Gastroesophageal sphincter (tissue), 4 donors: ENCODE data around the gene HS1BP3. TPM values are rescaled to one million over a fixed set of nuclear protein-coding genes. Genes with fewer than 3 reads are reported as not detected.

Experiments
- ATAC-seq: fragments of 150-250 bp; one replicate; pipeline ENCODE4 v1.9.1; 2016; ENCODE audit warnings: mild to moderate bottlenecking, moderate library complexity
- H3K27ac ChIP-seq, 4 donors: fragments of 200-600 bp; sonication (generic) in 3 of 4; 1 replicate in 3 of 4; 2 replicates in 1 of 4; pipeline ENCODE4 v1.5.1; 2016 to 2019
- H3K27me3 ChIP-seq: fragments of 200-600 bp; sonication (generic); one replicate; pipeline ENCODE4 v1.5.1; 2019
- H3K36me3 ChIP-seq, 2 donors: fragments of 200-600 bp; sonication (generic); one replicate each; pipeline ENCODE4 v1.5.1; 2019; ENCODE audit warnings: control low read depth in 1 of 2
- H3K4me1 ChIP-seq, 3 donors: fragments of 200-600 bp; sonication (generic); 1 replicate in 2 of 3; 2 replicates in 1 of 3; pipeline ENCODE4 v1.5.1; 2016 to 2019; ENCODE audit warnings: control low read depth in 2 of 3
- H3K4me3 ChIP-seq, 2 donors: fragments of 200-600 bp; sonication (generic); one replicate each; pipeline ENCODE4 v1.5.1; 2019; ENCODE audit warnings: mild to moderate bottlenecking in 1 of 2, moderate library complexity in 1 of 2
- H3K9me3 ChIP-seq, 3 donors: fragments of 200-600 bp; sonication (generic); one replicate each; pipeline ENCODE4 v1.5.1; 2017 to 2019; ENCODE audit warnings: control low read depth in 2 of 3
- EP300 ChIP-seq: sonication (generic); formaldehyde crosslinking; IDR thresholded peaks from one replicate; pipeline ENCODE4 v1.6.1; 2017; ENCODE audit warnings: antibody characterized with exemption, mild to moderate bottlenecking
- POLR2A ChIP-seq, 2 donors: fragments of 450-650 bp; IDR thresholded peaks; one replicate each; pipeline ENCODE4 v1.6.1; 2017; ENCODE audit warnings: antibody characterized with exemption in 2 of 2, mild to moderate bottlenecking in 2 of 2, moderate library complexity in 1 of 2
- POLR2AphosphoS5 ChIP-seq: sonication (generic); formaldehyde crosslinking; IDR thresholded peaks from one replicate; pipeline ENCODE4 v1.6.1; 2017; ENCODE audit warnings: antibody characterized with exemption
- WGBS, 2 donors: methylation state at CpG; one replicate each; pipeline ENCODE4 v1.1.5; 2018; ENCODE audit warnings: low coverage in 1 of 2; 5-methylcytosine and 5-hydroxymethylcytosine counted together
- total RNA-seq, 4 donors: library from RNA; depleted of rRNA; stranded (reverse); fragments of >200 nt; gene quantifications; one replicate each; pipeline ENCODE4 v1.1.0, GENCODE V29; 2016
- TF ChIP-seq, protein P1 (sequence below), 4 experiments: fragments of 200-600 bp in 2 of 4; fragments of 450-650 bp in 2 of 4; sonication (generic) in 1 of 4; IDR thresholded peaks; one replicate each; pipeline ENCODE4 v1.5.1; 2017 to 2019; ENCODE audit warnings: antibody characterized with exemption in 4 of 4, mild to moderate bottlenecking in 2 of 4, moderate library complexity in 2 of 4

HS1BP3 gene
- total RNA-seq, 4 donors from 2014 or later = 42.8 to 89.1 (median 61.4) TPM

GRCh38 chr2:20594957-20595356 is 55.9 kb downstream of the HS1BP3 start:
- no peak for ATAC-seq
- TF ChIP-seq POLR2A (IDR thresholded peaks at IDR 0.05) (no peak), POLR2AphosphoS5 (no peak), EP300 (no peak)
- TF ChIP-seq, protein P1, sequence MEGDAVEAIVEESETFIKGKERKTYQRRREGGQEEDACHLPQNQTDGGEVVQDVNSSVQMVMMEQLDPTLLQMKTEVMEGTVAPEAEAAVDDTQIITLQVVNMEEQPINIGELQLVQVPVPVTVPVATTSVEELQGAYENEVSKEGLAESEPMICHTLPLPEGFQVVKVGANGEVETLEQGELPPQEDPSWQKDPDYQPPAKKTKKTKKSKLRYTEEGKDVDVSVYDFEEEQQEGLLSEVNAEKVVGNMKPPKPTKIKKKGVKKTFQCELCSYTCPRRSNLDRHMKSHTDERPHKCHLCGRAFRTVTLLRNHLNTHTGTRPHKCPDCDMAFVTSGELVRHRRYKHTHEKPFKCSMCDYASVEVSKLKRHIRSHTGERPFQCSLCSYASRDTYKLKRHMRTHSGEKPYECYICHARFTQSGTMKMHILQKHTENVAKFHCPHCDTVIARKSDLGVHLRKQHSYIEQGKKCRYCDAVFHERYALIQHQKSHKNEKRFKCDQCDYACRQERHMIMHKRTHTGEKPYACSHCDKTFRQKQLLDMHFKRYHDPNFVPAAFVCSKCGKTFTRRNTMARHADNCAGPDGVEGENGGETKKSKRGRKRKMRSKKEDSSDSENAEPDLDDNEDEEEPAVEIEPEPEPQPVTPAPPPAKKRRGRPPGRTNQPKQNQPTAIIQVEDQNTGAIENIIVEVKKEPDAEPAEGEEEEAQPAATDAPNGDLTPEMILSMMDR (IDR thresholded peaks at IDR 0.05) = no peak
- H3K4me3 ChIP-seq = no peak overlapping the region
- no peaks in the 10 kb centered on the region for H3K36me3 ChIP-seq
- H3K9me3 ChIP-seq = no peaks in the 10 kb centered on the region
- WGBS, 2 donors = no CpG with 5 or more reads among the region's 8 CpGs
- H3K27me3 ChIP-seq = no peaks in the 10 kb centered on the region
- peak overlapping the region in 3 of 4 donors; percentile 77 to 80 (median 78) for H3K27ac ChIP-seq
- peaks cover 13 to 80% (median 32%) of the 10 kb centered on the region in 3 donors for H3K4me1 ChIP-seq

DNA sequence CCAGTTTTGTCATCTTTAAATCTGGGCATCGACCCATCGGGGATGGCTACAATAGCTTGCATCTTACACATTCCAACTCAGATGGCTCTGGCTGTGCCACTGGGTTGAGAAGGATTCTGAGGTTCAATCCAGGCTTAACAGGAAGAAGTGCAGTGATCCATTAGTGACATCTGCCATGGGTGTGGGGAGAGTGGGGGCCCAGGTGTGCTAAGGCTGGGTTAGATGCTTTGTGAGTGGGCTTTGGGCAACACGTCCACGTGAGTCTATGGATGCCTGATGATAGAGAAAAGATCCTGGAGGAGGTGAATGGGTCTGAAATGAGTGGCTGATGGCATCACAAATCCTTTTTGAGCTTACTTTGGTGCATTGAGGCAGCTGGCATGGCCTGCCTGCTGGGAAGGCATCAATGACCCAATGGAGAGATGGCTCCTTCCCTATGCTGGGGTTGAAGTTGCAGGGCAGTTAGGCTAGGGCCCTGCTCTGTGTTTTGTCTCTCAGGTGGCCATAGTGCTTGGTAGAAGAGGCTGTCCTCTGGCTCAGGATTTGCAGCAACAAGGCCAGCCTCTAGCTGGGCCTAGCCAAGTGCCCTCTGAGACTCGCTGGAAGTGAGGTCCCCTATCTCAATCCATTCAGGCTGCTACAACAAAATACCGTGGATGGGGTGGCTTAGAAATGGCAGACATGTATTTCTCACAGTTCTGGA is 56.7 kb downstream of the HS1BP3 start:
- Histone ChIP-seq H3K4me3 (no peak overlapping the region), H3K4me1 (peaks cover 13 to 80% (median 30%) of the 10 kb centered on the region in 3 donors), H3K36me3 (no peaks in the 10 kb centered on the region), H3K9me3 (no peaks in the 10 kb centered on the region), H3K27me3 (no peaks in the 10 kb centered on the region), H3K27ac (peak overlapping the region in 3 of 4 donors; percentile 77 to 80 (median 78))
- TF ChIP-seq, protein P1 (IDR thresholded peaks at IDR 0.05) = no peak
- no peak for TF ChIP-seq EP300
- TF ChIP-seq POLR2AphosphoS5 = no peak
- TF ChIP-seq POLR2A (IDR thresholded peaks at IDR 0.05) = no peak
- 94% methylated on average over 3 of the region's 6 CpGs; no CpG with 5 or more reads in 1 of the 2 donors for WGBS, 2 donors
- no peak for ATAC-seq

- H3K4me1 ChIP-seq = peaks cover 13 to 75% (median 26%) of the 10 kb centered on the region in 3 donors
- no peaks in the 10 kb centered on the region for H3K27me3 ChIP-seq
- H3K9me3 ChIP-seq = no peaks in the 10 kb centered on the region
- WGBS, 2 donors = 66 to 78% methylated on average over 4 to 10 of the region's 18 CpGs
- no peak for ATAC-seq
- H3K4me3 ChIP-seq = no peak overlapping the region
- H3K36me3 ChIP-seq = no peaks in the 10 kb centered on the region
- TF ChIP-seq, protein P1 (IDR thresholded peaks at IDR 0.05) = no peak
- TF ChIP-seq POLR2AphosphoS5 = peak; percentile 43
- H3K27ac ChIP-seq = peak overlapping the region in 3 of 4 donors; percentile 77 to 80 (median 78)
Measured at GRCh38 chr2:20593072-20594034, 57.5 kb downstream of the HS1BP3 start.

- Histone ChIP-seq H3K9me3 (no peaks in the 10 kb centered on the region), H3K36me3 (no peaks in the 10 kb centered on the region), H3K27me3 (no peaks in the 10 kb centered on the region), H3K4me3 (no peak overlapping the region), H3K4me1 (peaks cover 8 to 65% (median 22%) of the 10 kb centered on the region in 3 donors), H3K27ac (peak overlapping the region in 3 of 4 donors; percentile 49 to 78 (median 77))
- TF ChIP-seq, protein P1 (IDR thresholded peaks at IDR 0.05) = no peak
- TF ChIP-seq POLR2AphosphoS5 = no peak
- no peak for TF ChIP-seq POLR2A (IDR thresholded peaks at IDR 0.05)
- TF ChIP-seq EP300 = no peak
- 79 to 92% methylated on average over 8 to 17 of the region's 22 CpGs for WGBS, 2 donors
- ATAC-seq = no peak
Measured at GRCh38 chr2:20592106-20593071, 58.5 kb downstream of the HS1BP3 start.
